Activated T-helper 1 cell treated with anti-CD3 and anti-CD28 coated beads, Interleukin-12 subunit alpha, Interleukin-12 subunit beta, Interleukin-2, Interleukin-4 antibody, amounts not matched to agents 30 ng/mL and 10 ng/mL and 1 ng/mL, durations not matched to agents 14 hours and 24 hours and 36 hours (primary cell): ENCODE results near the gene RAB9B. TPM values are rescaled to one million over a fixed set of nuclear protein-coding genes. Genes with fewer than 3 reads are reported as not detected.
"Not testable (repeated sequence)": the region's sequence is repeated elsewhere in the genome, so short reads cannot be mapped to it uniquely, and the experiment has no call there.

Experiments used
- DNase-seq: peaks from one replicate; pipeline ENCODE4 v3.0.0; 2021; ENCODE audit warnings: low spot score
- H3K27ac Mint-ChIP-seq: one replicate; pipeline ENCODE4 v1.8.0; 2021; ENCODE audit warnings: mild to moderate bottlenecking, mixed read lengths
- H3K27me3 Mint-ChIP-seq: one replicate; pipeline ENCODE4 v1.8.0; 2022; ENCODE audit warnings: mild to moderate bottlenecking, moderate library complexity, mixed read lengths; ENCODE audit not compliant: insufficient read depth
- H3K36me3 Mint-ChIP-seq: one replicate; pipeline ENCODE4 v1.8.0; 2021; ENCODE audit warnings: low read depth, mixed read lengths
- H3K4me1 Mint-ChIP-seq: one replicate; pipeline ENCODE4 v1.8.0; 2021; ENCODE audit warnings: low read depth, mixed read lengths
- H3K4me3 Mint-ChIP-seq: one replicate; pipeline ENCODE4 v1.8.0; 2021; ENCODE audit warnings: mild to moderate bottlenecking, moderate library complexity, mixed read lengths
- H3K9me3 Mint-ChIP-seq: one replicate; pipeline ENCODE4 v1.8.0; 2021; ENCODE audit warnings: mixed read lengths
- intact Hi-C: fragments of 100-400 bp; cut with micrococcal nuclease; formaldehyde crosslinking; loops from one replicate; pipeline ENCODE4 v1.15.1; 2024
- total RNA-seq: library from RNA; stranded (reverse); gene quantifications from 2 replicates; pipeline ENCODE4 v1.2.3, GENCODE V29; 2022

The RAB9B gene
- total RNA-seq, 1 donor from 2014 or later = 0.18 TPM

GRCh38 chrX:103831342-103831802 is 685 bp downstream of the RAB9B start:
- no peak for DNase-seq
- Mint-ChIP-seq H3K9me3 (no peaks in the 10 kb centered on the region), H3K27ac (no peak overlapping the region), H3K36me3 (peaks cover 1% of the 10 kb centered on the region), H3K4me3 (peak overlapping the region; percentile 77), H3K4me1 (peaks cover 4% of the 10 kb centered on the region), H3K27me3 (peaks cover 10% of the 10 kb centered on the region)
- intact Hi-C loops = no loop called here

DNA sequence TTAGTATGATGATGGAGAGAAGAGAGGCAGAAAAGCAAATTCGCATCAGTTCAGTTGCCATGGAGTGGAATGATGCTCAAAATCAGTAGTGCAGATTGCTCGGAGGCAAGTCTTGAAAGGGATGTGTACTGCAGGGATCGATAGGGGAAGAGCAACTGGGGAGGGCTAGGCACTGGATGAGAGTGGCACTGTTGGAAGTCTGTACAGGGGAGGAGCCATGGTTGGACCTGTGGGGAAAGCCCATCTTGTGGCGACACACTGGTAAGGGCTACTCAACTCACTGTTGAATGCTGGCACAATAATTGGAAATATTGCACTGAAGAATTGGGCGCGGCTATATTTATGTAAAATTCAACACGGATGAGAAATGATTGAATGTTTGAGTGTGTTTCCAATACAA is 1.2 kb downstream of the RAB9B start:
- Mint-ChIP-seq H3K4me1 (peaks cover 5% of the 10 kb centered on the region), H3K27me3 (peaks cover 9% of the 10 kb centered on the region), H3K27ac (no peak overlapping the region), H3K4me3 (no peak overlapping the region), H3K9me3 (no peaks in the 10 kb centered on the region), H3K36me3 (peaks cover 1% of the 10 kb centered on the region)
- DNase-seq = no peak
- intact Hi-C loops = no loop called here

- intact Hi-C loops = no loop called here
- Mint-ChIP-seq H3K27ac (no peak overlapping the region), H3K4me1 (peaks cover 11% of the 10 kb centered on the region), H3K36me3 (peaks cover 1% of the 10 kb centered on the region), H3K9me3 (no peaks in the 10 kb centered on the region), H3K27me3 (peaks cover 6% of the 10 kb centered on the region), H3K4me3 (no peak overlapping the region)
- no peak for DNase-seq
Measured at GRCh38 chrX:103828529-103828928, 3.5 kb downstream of the RAB9B start.

GRCh38 chrX:103825881-103826280 is 6.2 kb downstream of the RAB9B start:
- Mint-ChIP-seq H3K27ac (no peak overlapping the region), H3K4me3 (no peak overlapping the region)

DNA sequence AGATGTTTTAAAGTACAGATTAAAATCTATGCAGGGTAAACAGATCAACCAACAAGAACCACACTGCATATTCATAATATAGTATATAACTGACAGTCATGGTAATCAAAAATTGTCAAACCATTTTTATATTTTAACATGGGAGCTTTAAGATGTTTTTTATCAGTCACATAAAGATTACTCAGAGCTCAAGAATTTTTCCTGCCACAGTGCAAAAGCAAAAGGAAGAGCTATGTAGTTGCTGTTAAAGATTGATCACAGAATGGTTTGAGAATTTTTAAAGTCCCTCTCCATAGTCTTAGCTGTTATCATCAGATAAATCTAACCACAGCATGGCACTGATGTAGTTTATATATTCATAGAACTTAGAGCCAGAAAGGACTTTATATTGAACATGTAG is 8.5 kb downstream of the RAB9B start:
- Mint-ChIP-seq H3K4me1 (peaks cover 7% of the 10 kb centered on the region), H3K4me3 (no peak overlapping the region), H3K9me3 (no peaks in the 10 kb centered on the region), H3K36me3 (no peaks in the 10 kb centered on the region), H3K27ac (no peak overlapping the region), H3K27me3 (peaks cover 3% of the 10 kb centered on the region)
- DNase-seq = no peak
- intact Hi-C loops = no loop called here

More at GRCh38 chrX:103825881-103826280, 6.2 kb downstream of the RAB9B start:
- Mint-ChIP-seq H3K4me1 (peaks cover 7% of the 10 kb centered on the region), H3K36me3 (no peaks in the 10 kb centered on the region), H3K27me3 (peaks cover 9% of the 10 kb centered on the region), H3K9me3 (no peaks in the 10 kb centered on the region)
- intact Hi-C loops = no loop called here
- DNase-seq = no peak

- H3K36me3 Mint-ChIP-seq, H3K4me1 Mint-ChIP-seq, H3K27me3 Mint-ChIP-seq, H3K4me3 Mint-ChIP-seq, H3K9me3 Mint-ChIP-seq, H3K27ac Mint-ChIP-seq, intact Hi-C loops, DNase-seq: not testable (repeated sequence)
Measured at GRCh38 chrX:103820802-103821201, 11.3 kb downstream of the RAB9B start.

- no peaks in the 10 kb centered on the region for H3K4me1 Mint-ChIP-seq
- H3K36me3 Mint-ChIP-seq = no peaks in the 10 kb centered on the region
- peaks cover 15% of the 10 kb centered on the region for H3K27me3 Mint-ChIP-seq
- intact Hi-C loops = no loop called here
- H3K4me3 Mint-ChIP-seq = no peak overlapping the region
- DNase-seq = no peak
- H3K27ac Mint-ChIP-seq = no peak overlapping the region
- no peaks in the 10 kb centered on the region for H3K9me3 Mint-ChIP-seq
Measured at GRCh38 chrX:103818842-103819619, 13.0 kb downstream of the RAB9B start.

- Mint-ChIP-seq H3K27me3 (peaks cover 19% of the 10 kb centered on the region), H3K4me1 (no peaks in the 10 kb centered on the region), H3K9me3 (no peaks in the 10 kb centered on the region), H3K27ac (no peak overlapping the region), H3K4me3 (no peak overlapping the region), H3K36me3 (no peaks in the 10 kb centered on the region)
- intact Hi-C loops = loop anchor here (1.0 kb wide), 3 partner anchors 106 to 284 kb away; no protein-coding TSS in a partner anchor
- no peak for DNase-seq
Measured at GRCh38 chrX:103817502-103817901, 14.6 kb downstream of the RAB9B start.

DNA sequence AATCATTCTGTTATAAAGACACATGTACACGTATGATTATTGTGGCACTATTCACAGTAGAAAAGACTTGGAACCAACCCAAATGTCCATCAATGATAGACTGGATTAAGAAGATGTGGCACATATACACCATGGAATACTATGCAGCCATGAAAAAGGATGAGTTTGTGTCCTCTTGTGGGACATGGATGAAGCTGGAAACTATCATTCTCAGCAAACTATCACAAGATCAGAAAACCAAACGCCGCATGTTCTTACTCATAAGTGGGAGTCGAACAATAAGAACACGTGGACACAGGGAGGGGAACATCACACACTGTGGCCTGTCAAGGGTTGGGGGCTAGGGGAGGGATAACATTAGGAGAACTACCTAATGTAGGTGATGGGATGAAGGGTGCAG is 15.0 kb downstream of the RAB9B start:
- not testable (repeated sequence) for H3K9me3 Mint-ChIP-seq, H3K27ac Mint-ChIP-seq, DNase-seq, H3K4me1 Mint-ChIP-seq, H3K4me3 Mint-ChIP-seq, H3K36me3 Mint-ChIP-seq
- peaks cover 19% of the 10 kb centered on the region for H3K27me3 Mint-ChIP-seq
- intact Hi-C loops = loop anchor here (1.0 kb wide), 3 partner anchors 106 to 284 kb away; no protein-coding TSS in a partner anchor

DNA sequence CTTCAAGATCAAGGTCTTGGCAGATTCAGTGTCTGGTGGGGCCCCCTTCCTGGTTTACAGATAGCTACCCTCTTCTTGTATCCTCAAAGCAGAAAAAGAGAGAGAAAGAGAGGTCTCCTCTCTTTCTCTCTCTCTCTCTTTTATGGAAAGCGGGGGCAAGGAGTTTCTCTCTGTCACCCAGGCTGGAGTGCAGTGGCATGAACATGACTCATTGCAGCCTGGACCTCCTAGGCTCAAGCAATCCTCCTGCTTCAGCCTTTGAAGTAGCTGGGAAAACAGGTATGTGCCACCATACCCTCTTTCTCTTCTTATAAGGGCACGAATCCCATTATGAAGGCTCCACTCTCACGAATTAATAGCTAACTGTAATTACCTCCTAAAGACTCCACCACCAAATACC is 20.2 kb downstream of the RAB9B start:
- H3K27me3 Mint-ChIP-seq = peaks cover 16% of the 10 kb centered on the region
- intact Hi-C loops = no loop called here
- H3K4me3 Mint-ChIP-seq = no peak overlapping the region
- H3K9me3 Mint-ChIP-seq = no peaks in the 10 kb centered on the region
- H3K4me1 Mint-ChIP-seq = peaks cover 6% of the 10 kb centered on the region
- no peak for DNase-seq
- no peaks in the 10 kb centered on the region for H3K36me3 Mint-ChIP-seq
- no peak overlapping the region for H3K27ac Mint-ChIP-seq

- H3K27me3 Mint-ChIP-seq = peaks cover 4% of the 10 kb centered on the region
- H3K4me1 Mint-ChIP-seq = peaks cover 12% of the 10 kb centered on the region
- H3K9me3 Mint-ChIP-seq = no peaks in the 10 kb centered on the region
- no peak overlapping the region for H3K4me3 Mint-ChIP-seq
- no peak overlapping the region for H3K27ac Mint-ChIP-seq
- no peaks in the 10 kb centered on the region for H3K36me3 Mint-ChIP-seq
- no peak for DNase-seq
- intact Hi-C loops = loop anchor here (1.0 to 2.0 kb wide), 2 partner anchors 8 to 120 kb away; partner anchors contain the start of gene MORF4L2
Measured at GRCh38 chrX:103806862-103807474, 25.1 kb downstream of the RAB9B start.

DNA sequence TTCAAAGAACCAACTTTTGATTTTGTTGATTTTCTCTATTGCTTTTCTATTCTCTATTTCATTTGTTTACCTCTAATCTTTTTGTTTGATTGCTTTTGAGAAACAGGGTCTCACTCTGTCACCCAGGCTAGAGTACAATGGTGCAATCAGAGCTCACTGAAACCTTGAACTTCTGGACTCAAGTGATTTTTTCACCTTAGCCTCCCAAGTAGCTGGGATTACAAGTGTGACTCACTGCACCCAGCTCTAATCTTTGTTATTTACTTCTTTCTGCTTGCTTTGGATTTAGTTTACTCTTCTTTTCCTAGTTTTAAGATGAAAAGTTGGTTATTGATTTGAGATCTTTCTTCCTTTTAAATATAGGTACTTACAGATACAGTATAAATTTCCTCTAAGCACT is 26.2 kb downstream of the RAB9B start:
- Mint-ChIP-seq H3K27me3 (peaks cover 4% of the 10 kb centered on the region), H3K9me3 (no peaks in the 10 kb centered on the region), H3K36me3 (no peaks in the 10 kb centered on the region), H3K4me1 (peaks cover 17% of the 10 kb centered on the region), H3K4me3 (no peak overlapping the region), H3K27ac (no peak overlapping the region)
- no peak for DNase-seq
- intact Hi-C loops = loop anchor here (2.0 kb wide), 1 partner anchor 119 kb away; the partner anchor contains the start of gene MORF4L2

GRCh38 chrX:103800318-103800717 is 31.7 kb downstream of the RAB9B start:
- H3K4me1 Mint-ChIP-seq = peaks cover 15% of the 10 kb centered on the region
- H3K36me3 Mint-ChIP-seq = no peaks in the 10 kb centered on the region
- no peak for DNase-seq
- H3K4me3 Mint-ChIP-seq = no peak overlapping the region
- no peak overlapping the region for H3K27ac Mint-ChIP-seq
- intact Hi-C loops = no loop called here
- H3K9me3 Mint-ChIP-seq = no peaks in the 10 kb centered on the region
- no peaks in the 10 kb centered on the region for H3K27me3 Mint-ChIP-seq
